Nephron progenitor cell (in vitro differentiated cells): ENCODE data around the gene ZNF273.
A peak's percentile ranks its signal among the peaks of the same experiment; 100 is the strongest.
"Not testable (repeated sequence)": the region's sequence is repeated elsewhere in the genome, so short reads cannot be mapped to it uniquely, and the experiment has no call there.

ENCODE experiments used
- DNase-seq: peaks from one replicate; pipeline ENCODE4 v3.0.0; 2021
- H3K27ac Mint-ChIP-seq: 2 replicates; pipeline ENCODE4 v1.8.0; 2021; ENCODE audit warnings: mild to moderate bottlenecking, moderate library complexity, mixed read lengths
- H3K27me3 Mint-ChIP-seq: 2 replicates; pipeline ENCODE4 v1.8.0; 2021; ENCODE audit warnings: mild to moderate bottlenecking, low read depth, mixed read lengths; ENCODE audit not compliant: poor library complexity
- H3K36me3 Mint-ChIP-seq: 2 replicates; pipeline ENCODE4 v1.8.0; 2021; ENCODE audit warnings: low read depth, mixed read lengths
- H3K4me1 Mint-ChIP-seq: 2 replicates; pipeline ENCODE4 v1.8.0; 2021; ENCODE audit warnings: mixed read lengths
- H3K4me3 Mint-ChIP-seq: 2 replicates; pipeline ENCODE4 v1.8.0; 2021; ENCODE audit warnings: mild to moderate bottlenecking, moderate library complexity, mixed read lengths
- H3K9me3 Mint-ChIP-seq: 2 replicates; pipeline ENCODE4 v1.8.0; 2021; ENCODE audit warnings: mild to moderate bottlenecking, moderate library complexity, mixed read lengths
- CTCF ChIP-seq: fragments of 200-600 bp; sonication (generic); IDR thresholded peaks from 2 replicates; pipeline ENCODE4 v1.5.0; 2021; ENCODE audit warnings: antibody characterized with exemption

Gene ZNF273

GRCh38 chr7:64934478-64934877, 31.4 kb downstream of the ZNF273 start:
- no peak overlapping the region for H3K27ac Mint-ChIP-seq
- no peaks in the 10 kb centered on the region for H3K27me3 Mint-ChIP-seq
- no peak overlapping the region for H3K4me3 Mint-ChIP-seq
- TF ChIP-seq CTCF, result no peak
- peaks cover 45% of the 10 kb centered on the region for H3K36me3 Mint-ChIP-seq
- H3K9me3 Mint-ChIP-seq, result peaks cover 54% of the 10 kb centered on the region
- no peak for DNase-seq
- no peaks in the 10 kb centered on the region for H3K4me1 Mint-ChIP-seq

- no peak overlapping the region for H3K4me3 Mint-ChIP-seq
- H3K27me3 Mint-ChIP-seq, result no peaks in the 10 kb centered on the region
- DNase-seq, result no peak
- H3K9me3 Mint-ChIP-seq, result peaks cover 20% of the 10 kb centered on the region
- H3K36me3 Mint-ChIP-seq, result peaks cover 19% of the 10 kb centered on the region
- H3K27ac Mint-ChIP-seq, result no peak overlapping the region
- no peak for TF ChIP-seq CTCF
- H3K4me1 Mint-ChIP-seq, result no peaks in the 10 kb centered on the region
Observed at GRCh38 chr7:64938540-64938939, 35.5 kb downstream of the ZNF273 start.

- H3K27ac Mint-ChIP-seq, H3K9me3 Mint-ChIP-seq, H3K27me3 Mint-ChIP-seq: not testable (repeated sequence)
Observed at GRCh38 chr7:64940021-64940420, 36.9 kb downstream of the ZNF273 start.

GRCh38 chr7:64944667-64945502, 41.8 kb downstream of the ZNF273 start:
- peaks cover 56% of the 10 kb centered on the region for H3K27me3 Mint-ChIP-seq
- not testable (repeated sequence) for H3K4me3 Mint-ChIP-seq, H3K36me3 Mint-ChIP-seq, H3K9me3 Mint-ChIP-seq, DNase-seq, H3K27ac Mint-ChIP-seq, H3K4me1 Mint-ChIP-seq

More at GRCh38 chr7:64940021-64940420, 36.9 kb downstream of the ZNF273 start:
- H3K4me1 Mint-ChIP-seq, H3K4me3 Mint-ChIP-seq, DNase-seq: not testable (repeated sequence)
- peaks cover 16% of the 10 kb centered on the region for H3K36me3 Mint-ChIP-seq

- H3K36me3 Mint-ChIP-seq, result no peaks in the 10 kb centered on the region
- H3K4me1 Mint-ChIP-seq, result no peaks in the 10 kb centered on the region
- no peaks in the 10 kb centered on the region for H3K9me3 Mint-ChIP-seq
- no peak overlapping the region for H3K27ac Mint-ChIP-seq
- no peak overlapping the region for H3K4me3 Mint-ChIP-seq
- DNase-seq, result no peak
- peaks cover 60% of the 10 kb centered on the region for H3K27me3 Mint-ChIP-seq
- no peak for TF ChIP-seq CTCF
Observed at GRCh38 chr7:64945503-64946175, 42.6 kb downstream of the ZNF273 start.

GRCh38 chr7:64946772-64947171, 43.7 kb downstream of the ZNF273 start:
- Mint-ChIP-seq H3K27ac (no peak overlapping the region), H3K27me3 (peaks cover 60% of the 10 kb centered on the region), H3K4me1 (no peaks in the 10 kb centered on the region)

More at GRCh38 chr7:64946772-64947171, 43.7 kb downstream of the ZNF273 start:
- H3K4me3 Mint-ChIP-seq, result peak overlapping the region; percentile 28
- TF ChIP-seq CTCF, result no peak
- no peaks in the 10 kb centered on the region for H3K36me3 Mint-ChIP-seq
- peak; percentile 27 for DNase-seq
- no peaks in the 10 kb centered on the region for H3K9me3 Mint-ChIP-seq
